ENCODE data around the gene NCAM1. TPM values are rescaled to one million over a fixed set of nuclear protein-coding genes. Genes with fewer than 3 reads are reported as not detected.

The NCAM1 gene
- total RNA-seq, 2 experiments from 2014 or later, result 0.34 TPM; not detected in 1

GRCh38 chr11:113073290-113073953 lies 112.2 kb downstream of the NCAM1 start:
- no peak overlapping the region for H3K27ac Mint-ChIP-seq
- no peak overlapping the region for H3K4me3 Mint-ChIP-seq
- Histone ChIP-seq H3K36me3 (ENCODE audit: insufficient read depth, low read length) (no peaks in the 10 kb centered on the region), H3K4me3 (ENCODE audit: low read length) (no peak overlapping the region), H3K27me3 (ENCODE audit: control insufficient read depth in 1 of 2, insufficient read depth in 2 of 2, low read length in 2 of 2) (no peaks in the 10 kb centered on the region), H3K4me1 (ENCODE audit: insufficient read depth, low read length) (no peaks in the 10 kb centered on the region), H3K9me3 (ENCODE audit: control insufficient read depth in 1 of 2, insufficient read depth in 1 of 2, low read length in 2 of 2) (no peaks in the 10 kb centered on the region), H3K27ac (ENCODE audit: low read depth in 1 of 2, low read length in 2 of 2) (no peak overlapping the region)
- no peak for TF ChIP-seq CTCF (IDR thresholded peaks at IDR 0.05)
- no peaks in the 10 kb centered on the region for H3K4me1 Mint-ChIP-seq (ENCODE audit: low read depth)
- DNase-seq (no peak), ATAC-seq (ENCODE audit: poor library complexity) (no peak)
- intact Hi-C loops (cut with DNase I, micrococcal nuclease), result no loop called here
- peaks cover 3% of the 10 kb centered on the region for H3K27me3 Mint-ChIP-seq
- POLR2A ChIA-PET, result no interaction called here
- CTCF ChIA-PET, result no interaction called here
- no peaks in the 10 kb centered on the region for H3K36me3 Mint-ChIP-seq (ENCODE audit: low read depth)
- no peaks in the 10 kb centered on the region for H3K9me3 Mint-ChIP-seq

GRCh38 chr11:113075586-113076095 lies 114.4 kb downstream of the NCAM1 start:
- no peak overlapping the region for H3K4me3 ChIP-seq (ENCODE audit: low read length)
- no peak overlapping the region for H3K27ac ChIP-seq (ENCODE audit: low read depth in 1 of 2, low read length in 2 of 2)
- Mint-ChIP-seq H3K4me3 (no peak overlapping the region), H3K4me1 (ENCODE audit: low read depth) (no peaks in the 10 kb centered on the region), H3K36me3 (ENCODE audit: low read depth) (no peaks in the 10 kb centered on the region), H3K27me3 (peaks cover 3% of the 10 kb centered on the region), H3K9me3 (no peaks in the 10 kb centered on the region), H3K27ac (no peak overlapping the region)
- ChIA-PET POLR2A (no interaction called here), CTCF (interaction anchor here (0.5 kb wide), 1 partner anchor 66 kb away, joined by 4 read pairs; no protein-coding TSS in a partner anchor)
- DNase-seq (no peak), ATAC-seq (ENCODE audit: poor library complexity) (no peak)
- TF ChIP-seq CTCF (IDR thresholded peaks at IDR 0.05), result no peak
- H3K27me3 ChIP-seq (ENCODE audit: control insufficient read depth in 1 of 2, insufficient read depth in 2 of 2, low read length in 2 of 2), result no peaks in the 10 kb centered on the region
- peaks cover 0 to 3% of the 10 kb centered on the region in 2 experiments for H3K9me3 ChIP-seq (ENCODE audit: control insufficient read depth in 1 of 2, insufficient read depth in 1 of 2, low read length in 2 of 2)
- intact Hi-C loops (cut with DNase I, micrococcal nuclease), result no loop called here
- H3K36me3 ChIP-seq (ENCODE audit: insufficient read depth, low read length), result no peaks in the 10 kb centered on the region
- H3K4me1 ChIP-seq (ENCODE audit: insufficient read depth, low read length), result no peaks in the 10 kb centered on the region

- no peaks in the 10 kb centered on the region for H3K4me1 ChIP-seq (ENCODE audit: insufficient read depth, low read length)
- H3K4me3 Mint-ChIP-seq, result no peak overlapping the region
- H3K27me3 Mint-ChIP-seq, result peaks cover 4% of the 10 kb centered on the region
- no peaks in the 10 kb centered on the region for H3K4me1 Mint-ChIP-seq (ENCODE audit: low read depth)
- no peaks in the 10 kb centered on the region for H3K9me3 Mint-ChIP-seq
- no peak overlapping the region for H3K27ac Mint-ChIP-seq
- no peaks in the 10 kb centered on the region for H3K27me3 ChIP-seq (ENCODE audit: control insufficient read depth in 1 of 2, insufficient read depth in 2 of 2, low read length in 2 of 2)
- peaks cover 0 to 3% of the 10 kb centered on the region in 2 experiments for H3K9me3 ChIP-seq (ENCODE audit: control insufficient read depth in 1 of 2, insufficient read depth in 1 of 2, low read length in 2 of 2)
- intact Hi-C loops (cut with DNase I, micrococcal nuclease), result no loop called here
- no peak for TF ChIP-seq CTCF (IDR thresholded peaks at IDR 0.05)
- H3K27ac ChIP-seq (ENCODE audit: low read depth in 1 of 2, low read length in 2 of 2), result no peak overlapping the region
- ChIA-PET POLR2A (no interaction called here), CTCF (no interaction called here)
- H3K36me3 ChIP-seq (ENCODE audit: insufficient read depth, low read length), result no peaks in the 10 kb centered on the region
- no peak overlapping the region for H3K4me3 ChIP-seq (ENCODE audit: low read length)
- ATAC-seq (ENCODE audit: poor library complexity), result no peak
- H3K36me3 Mint-ChIP-seq (ENCODE audit: low read depth), result no peaks in the 10 kb centered on the region
- no peak for DNase-seq
Measured at GRCh38 chr11:113077379-113077778, 116.2 kb downstream of the NCAM1 start.
